Kidney glomerular epithelial cell (primary cell): ENCODE data around the gene KLK7.
"Not testable (repeated sequence)": the region's sequence is repeated elsewhere in the genome, so short reads cannot be mapped to it uniquely, and the experiment has no call there.

Experiments
- DNase-seq: peaks from one replicate; lab custom pipeline; 2025; lab: John Stamatoyannopoulos, UW

The KLK7 gene

DNA sequence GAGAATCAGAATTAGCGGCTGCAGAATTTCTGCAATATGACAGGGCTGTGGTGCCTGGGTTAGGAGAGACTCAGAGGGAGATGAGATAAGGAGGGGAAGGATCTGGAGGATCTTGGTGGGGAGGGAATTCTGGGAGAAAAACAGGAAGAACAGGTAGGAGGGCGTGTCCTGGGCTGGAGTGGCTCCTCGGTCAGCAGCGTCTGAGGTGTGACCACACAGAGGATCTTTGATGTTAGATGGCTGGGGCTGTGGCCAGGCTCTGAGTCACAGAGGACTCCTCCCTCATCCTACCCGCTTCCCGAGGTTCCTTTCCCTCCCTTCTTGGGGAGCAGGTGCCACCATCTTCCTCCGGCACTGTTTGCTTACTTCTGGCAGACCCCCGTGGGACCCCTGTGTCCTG, 8.0 kb downstream of the KLK7 start:
- DNase-seq: no peak

DNA sequence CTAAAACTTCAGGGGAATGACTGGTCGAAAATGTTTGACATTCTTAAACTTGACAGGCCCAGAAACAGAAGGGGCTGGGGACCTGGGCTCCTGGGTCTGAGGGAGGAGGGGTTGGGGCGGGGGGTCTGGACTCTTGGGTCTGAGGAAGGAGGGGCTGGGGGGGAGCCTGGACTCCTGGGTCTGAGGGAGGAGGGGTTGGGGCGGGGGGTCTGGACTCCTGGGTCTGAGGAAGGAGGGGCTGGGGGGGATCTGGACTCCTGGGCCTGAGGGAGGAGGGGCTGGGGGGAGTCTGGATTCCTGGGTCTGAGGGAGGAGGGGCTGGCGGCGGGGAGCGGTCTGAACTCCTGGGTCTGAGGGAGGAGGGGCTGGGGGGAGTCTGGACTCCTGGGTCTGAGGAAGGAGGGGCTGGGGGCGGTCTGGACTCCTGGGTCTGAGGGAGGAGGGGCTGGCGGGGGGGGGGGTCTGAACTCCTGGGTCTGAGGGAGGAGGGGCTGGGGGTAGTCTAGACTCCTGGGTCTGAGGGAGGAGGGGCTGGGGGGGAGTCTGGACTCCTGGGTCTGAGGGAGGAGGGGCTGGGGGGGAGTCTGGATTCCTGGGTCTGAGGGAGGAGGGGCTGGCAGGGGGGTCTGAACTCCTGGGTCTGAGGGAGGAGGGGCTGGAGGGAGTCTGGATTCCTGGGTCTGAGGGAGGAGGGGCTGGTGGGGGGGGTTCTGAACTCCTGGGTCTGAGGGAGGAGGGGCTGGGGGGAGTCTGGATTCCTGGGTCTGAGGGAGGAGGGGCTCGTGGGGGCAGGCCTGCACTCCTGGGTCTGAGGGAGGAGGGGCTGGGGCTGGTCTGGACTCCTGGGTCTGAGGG, 8.8 kb downstream of the KLK7 start:
- DNase-seq: no peak

DNA sequence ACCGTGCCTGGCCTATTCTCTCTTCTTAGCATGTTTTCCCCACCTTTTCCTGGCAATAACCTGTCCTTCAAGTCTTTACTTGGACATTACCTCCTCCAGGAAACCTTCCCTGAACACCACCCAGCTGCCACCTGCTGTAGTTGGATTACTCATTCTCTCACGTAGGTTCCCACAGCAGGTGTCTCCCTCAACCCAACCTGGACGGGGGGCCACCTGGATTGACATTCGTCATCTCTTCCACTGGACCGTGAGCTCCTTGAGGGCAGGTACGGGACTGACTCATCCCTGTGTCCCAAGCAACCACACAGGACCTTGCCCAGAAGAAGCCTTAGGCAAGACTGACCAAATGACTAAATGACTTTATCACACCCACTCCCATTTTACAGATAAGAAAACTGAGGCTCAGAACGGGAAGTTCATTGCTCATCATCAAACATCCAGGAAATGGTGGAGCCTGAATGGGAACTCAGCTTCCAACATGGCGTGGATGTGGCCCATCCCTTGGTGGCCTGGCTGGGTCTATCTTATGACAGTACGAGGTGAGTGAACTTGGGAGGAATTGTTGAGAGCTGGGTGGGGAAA, 10.8 kb downstream of the KLK7 start:
- no peak for DNase-seq

- not testable (repeated sequence) for DNase-seq
These were observed 13.9 kb downstream of the KLK7 start for GRCh38 chr19:50969810-50970209.

GRCh38 chr19:50969413-50969760, 14.3 kb downstream of the KLK7 start, which contains the start of gene KLK6:
Gene KLK6, minus strand, starts transcription at chr19:50969591. Its CDS starts 1,487 bp downstream, at chr19:50968104.
- DNase-seq: no peak

DNA sequence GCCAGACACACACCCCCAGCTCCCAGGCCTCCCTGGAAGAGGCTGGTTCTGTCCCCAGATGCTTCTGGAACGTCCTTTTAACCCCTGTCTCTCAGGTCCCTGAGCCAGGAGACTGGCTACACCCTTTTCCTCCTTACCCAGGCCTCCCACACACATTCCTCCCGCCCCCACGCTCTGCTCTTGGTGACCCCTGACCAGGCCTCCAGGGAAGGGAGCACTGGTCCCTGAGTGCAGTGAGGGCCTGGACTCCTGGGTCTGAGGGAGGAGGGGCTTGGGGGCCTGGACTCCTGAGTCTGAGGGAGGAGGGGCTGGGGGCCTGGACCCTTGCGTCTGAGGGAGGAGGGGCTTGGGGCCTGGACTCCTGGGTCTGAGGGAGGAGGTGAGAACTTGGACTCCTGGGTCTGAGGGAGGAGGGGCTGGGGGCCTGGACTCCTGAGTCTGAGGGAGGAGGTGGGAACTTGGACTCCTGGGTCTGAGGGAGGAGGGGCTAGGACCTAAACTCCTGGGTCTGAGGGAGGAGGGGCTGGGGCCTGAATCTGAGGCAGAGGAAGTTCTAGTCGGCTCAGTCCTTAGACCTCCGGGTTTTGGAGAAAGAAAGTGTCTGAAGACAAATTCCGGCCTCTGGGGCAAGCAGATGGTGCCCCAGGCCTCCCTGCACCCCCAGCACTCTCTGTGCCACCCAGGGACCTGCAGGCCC, 14.9 kb downstream of the KLK7 start:
- no peak for DNase-seq

- no peak for DNase-seq
These were observed 15.6 kb downstream of the KLK7 start for GRCh38 chr19:50967929-50968715.

- no peak for DNase-seq
These were observed 19.5 kb downstream of the KLK7 start for GRCh38 chr19:50964266-50964665.

GRCh38 chr19:50963381-50963780, 20.3 kb downstream of the KLK7 start:
- no peak for DNase-seq

- DNase-seq: no peak
These were observed 21.5 kb downstream of the KLK7 start for GRCh38 chr19:50962245-50962644.

DNA sequence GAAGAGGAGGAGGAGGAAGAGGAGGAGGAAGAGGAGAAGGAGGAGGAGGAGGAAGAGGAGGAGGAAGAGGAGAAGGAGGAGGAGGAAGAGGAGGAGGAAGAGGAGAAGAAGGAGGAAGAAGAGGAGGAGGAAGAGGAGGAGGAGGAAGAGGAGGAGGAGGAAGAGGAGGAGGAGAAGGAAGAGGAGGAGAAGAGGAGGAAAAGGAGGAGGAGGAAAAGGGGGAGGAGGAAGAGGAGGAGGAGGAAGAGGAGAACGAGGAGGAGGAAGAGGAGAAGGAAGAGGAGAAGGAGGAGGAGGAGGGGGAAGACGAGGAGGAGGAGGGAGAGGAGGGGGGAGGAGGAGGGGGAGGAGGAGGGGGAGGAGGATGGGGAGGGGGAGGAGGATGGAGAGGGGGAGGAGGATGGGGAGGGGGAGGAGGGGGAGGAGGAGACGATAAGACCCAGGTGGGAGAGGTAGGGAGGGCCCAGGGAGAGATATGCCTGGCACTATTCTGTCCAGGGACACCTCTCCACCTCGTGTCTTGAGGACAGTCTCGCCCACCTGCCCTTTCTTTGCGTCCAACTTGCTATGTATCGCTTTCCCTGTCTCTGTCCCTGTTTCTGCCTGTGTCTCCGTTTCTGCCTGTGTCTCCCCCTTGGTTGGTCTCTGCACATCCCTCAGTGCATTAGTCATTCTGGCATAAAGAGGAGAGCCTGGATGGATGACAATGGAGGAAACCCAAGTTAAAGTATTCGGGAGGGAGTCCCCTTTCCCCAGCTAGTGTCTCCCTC, 23.8 kb downstream of the KLK7 start:
- no peak for DNase-seq

GRCh38 chr19:50957587-50957986, 26.1 kb downstream of the KLK7 start:
- no peak for DNase-seq

GRCh38 chr19:50952910-50953309, 30.8 kb downstream of the KLK7 start, which contains the start of gene KLK5:
Gene KLK5, minus strand, starts transcription at chr19:50953038. Its CDS starts 381 bp downstream, at chr19:50952657.
- DNase-seq: no peak

- no peak for DNase-seq
These were observed 33.9 kb downstream of the KLK7 start for GRCh38 chr19:50949861-50950260.

DNA sequence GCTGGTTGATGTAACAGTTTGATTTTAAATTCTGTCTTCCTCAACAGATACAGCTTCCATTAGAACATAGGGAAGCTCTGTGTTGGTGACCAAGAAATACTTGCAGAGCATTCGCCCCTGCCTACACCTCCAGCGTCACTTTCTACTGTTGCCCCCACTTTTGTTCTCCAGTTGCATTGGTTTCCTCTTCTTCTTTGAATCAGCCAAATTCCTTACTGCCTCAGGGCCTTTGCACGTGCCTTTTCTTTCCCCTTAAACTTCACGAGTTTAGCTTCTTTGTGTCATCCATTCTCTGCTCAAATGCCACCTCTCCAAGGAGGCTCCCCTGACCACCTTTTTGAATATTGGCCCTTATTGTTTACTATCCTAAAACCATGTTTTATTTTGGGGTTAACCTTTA, 36.6 kb downstream of the KLK7 start:
- DNase-seq: no peak

DNA sequence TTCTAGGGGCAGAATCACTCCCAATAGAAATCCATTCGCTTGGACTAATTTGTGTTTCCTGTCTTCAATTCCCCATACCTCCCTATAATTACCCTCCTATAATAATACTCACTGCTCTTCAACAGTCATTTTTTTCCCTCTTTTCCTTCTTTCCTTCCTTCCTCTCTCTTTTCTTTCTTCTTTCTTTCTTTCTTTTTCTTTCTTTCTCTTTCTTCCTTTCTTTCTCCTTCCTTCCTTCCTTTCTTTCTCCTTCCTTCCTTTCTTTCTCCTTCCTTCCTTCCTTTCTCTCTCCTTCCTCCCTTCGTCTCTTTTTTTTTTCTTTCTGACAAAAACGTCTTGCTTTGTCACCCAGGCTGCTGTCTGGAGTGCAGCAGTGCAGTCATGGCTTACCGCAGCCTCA, 38.9 kb downstream of the KLK7 start:
- DNase-seq: no peak

DNA sequence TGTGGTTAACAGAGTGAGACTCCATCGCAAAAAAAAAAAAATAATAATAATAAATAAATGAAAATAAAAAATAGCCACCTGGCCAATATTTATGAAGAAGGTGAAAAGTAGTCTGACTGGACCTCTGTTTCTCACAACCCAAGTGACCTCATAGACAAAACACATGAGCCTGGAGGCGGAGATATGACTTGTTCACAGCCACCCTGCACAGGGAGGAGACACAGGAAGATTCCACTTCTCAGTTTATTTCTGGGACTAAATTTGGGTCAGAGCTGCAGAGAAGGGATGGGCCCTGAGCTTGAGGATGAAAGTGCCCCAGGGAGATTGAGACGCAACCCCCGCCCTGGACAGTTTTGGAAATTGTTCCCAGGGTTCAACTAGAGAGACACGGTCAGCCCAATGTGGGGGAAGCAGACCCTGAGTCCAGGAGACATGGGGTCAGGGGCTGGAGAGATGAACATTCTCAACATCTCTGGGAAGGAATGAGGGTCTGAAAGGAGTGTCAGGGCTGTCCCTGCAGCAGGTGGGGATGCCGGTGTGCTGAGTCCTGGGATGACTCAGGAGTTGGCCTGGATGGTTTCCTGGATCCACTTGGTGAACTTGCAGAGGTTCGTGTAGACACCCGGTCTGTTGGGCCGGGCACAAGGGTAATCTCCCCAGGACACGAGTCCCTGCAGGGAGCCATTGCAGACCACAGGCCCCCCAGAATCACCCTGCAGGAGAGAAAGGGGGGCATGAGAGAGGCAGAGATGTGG, 40.5 kb downstream of the KLK7 start:
- DNase-seq: no peak

DNA sequence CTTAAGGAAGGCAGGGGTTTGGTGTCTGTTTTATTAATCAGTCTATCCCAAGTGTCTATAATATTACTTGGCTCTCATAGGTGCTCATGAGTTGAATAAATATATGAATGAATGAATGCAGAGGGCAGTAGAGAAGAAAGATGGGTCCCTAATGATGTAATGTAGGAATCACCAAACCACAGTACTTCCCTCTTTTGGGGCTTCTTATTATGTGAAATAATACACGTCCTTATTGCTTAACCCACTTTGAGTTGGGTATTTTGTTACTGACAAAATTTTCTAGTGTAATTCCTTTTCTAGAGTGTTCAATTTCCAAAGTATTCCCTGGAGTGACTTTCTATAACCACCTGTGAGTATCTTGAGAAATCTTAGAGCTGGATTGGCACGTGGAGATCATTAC, 44.1 kb downstream of the KLK7 start:
- DNase-seq: no peak

GRCh38 chr19:50933640-50934039, 50.1 kb downstream of the KLK7 start:
- DNase-seq: no peak

GRCh38 chr19:50932690-50933083, 51.0 kb downstream of the KLK7 start:
- no peak for DNase-seq
